ENCODE data around the gene NDUFV1. TPM values are rescaled to one million over a fixed set of nuclear protein-coding genes. Genes with fewer than 3 reads are reported as not detected.
"Not testable (repeated sequence)": the region's sequence is repeated elsewhere in the genome, so short reads cannot be mapped to it uniquely, and the experiment has no call there.

The NDUFV1 gene
- total RNA-seq, 1 experiment from 2014 or later, result 412 TPM

GRCh38 chr11:67646535-67647336 lies 40.0 kb downstream of the NDUFV1 start:
- DNase-seq (ENCODE audit: low spot score), result no peak
- in situ Hi-C loops (cut with HindIII; ENCODE audit: low sequenced_read_pairs), result no loop called here

GRCh38 chr11:67647471-67647870 lies 40.7 kb downstream of the NDUFV1 start:
- in situ Hi-C loops (cut with HindIII; ENCODE audit: low sequenced_read_pairs), result no loop called here
- DNase-seq (ENCODE audit: low spot score), result no peak

GRCh38 chr11:67648140-67648795 lies 41.5 kb downstream of the NDUFV1 start:
- in situ Hi-C loops (cut with HindIII; ENCODE audit: low sequenced_read_pairs), result no loop called here
- DNase-seq (ENCODE audit: low spot score), result no peak

- in situ Hi-C loops (cut with HindIII; ENCODE audit: low sequenced_read_pairs), result no loop called here
- no peak for DNase-seq (ENCODE audit: low spot score)
Observed at GRCh38 chr11:67648796-67649613, 42.3 kb downstream of the NDUFV1 start.

DNA sequence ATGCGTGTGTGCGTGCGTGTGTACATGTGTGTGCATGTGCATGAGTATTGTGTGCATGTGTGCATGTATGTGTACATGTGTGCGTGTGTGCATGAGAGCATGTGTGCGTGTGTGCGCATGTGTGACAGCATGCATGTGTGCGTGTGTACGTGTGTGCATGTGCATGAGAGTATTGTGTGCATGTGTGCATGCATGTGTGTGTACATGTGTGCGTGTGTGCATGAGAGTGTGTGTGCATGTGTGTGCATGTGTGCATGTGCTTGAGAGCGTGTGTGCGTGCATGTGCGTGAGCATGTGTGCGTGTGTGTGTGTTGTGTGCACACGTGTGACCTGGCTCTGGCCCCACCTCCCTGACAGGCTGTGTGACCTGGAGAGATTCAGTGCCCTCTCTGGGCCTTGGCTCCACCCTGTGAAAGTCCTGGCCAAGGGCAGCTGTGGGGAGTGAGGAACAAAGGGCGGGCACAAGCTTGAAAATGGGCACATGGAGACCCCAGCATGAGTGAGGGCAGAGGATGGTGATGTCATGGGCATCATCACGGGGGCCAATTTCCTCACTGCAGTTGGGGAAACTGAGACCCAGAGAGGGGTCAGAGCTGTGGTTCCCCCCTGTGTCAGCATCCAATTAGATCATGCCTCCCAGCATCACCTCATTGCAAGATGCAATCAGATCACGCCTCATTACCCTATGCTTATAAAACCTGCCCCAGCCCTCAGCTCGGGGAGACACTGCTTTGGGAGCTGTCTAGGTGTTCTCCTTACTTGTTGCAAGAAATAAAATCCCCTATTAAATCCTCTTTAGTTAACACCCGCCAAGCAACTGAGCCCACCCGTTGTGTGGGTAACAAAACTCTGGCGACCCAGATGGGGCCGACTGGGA lies 43.1 kb downstream of the NDUFV1 start:
- in situ Hi-C loops (cut with HindIII; ENCODE audit: low sequenced_read_pairs), result no loop called here

GRCh38 chr11:67651976-67652781 lies 45.4 kb downstream of the NDUFV1 start:
- no peak for DNase-seq (ENCODE audit: low spot score)
- in situ Hi-C loops (cut with HindIII; ENCODE audit: low sequenced_read_pairs), result no loop called here

More for the DNA sequence above, 43.1 kb downstream of the NDUFV1 start:
- no peak for DNase-seq (ENCODE audit: low spot score)

DNA sequence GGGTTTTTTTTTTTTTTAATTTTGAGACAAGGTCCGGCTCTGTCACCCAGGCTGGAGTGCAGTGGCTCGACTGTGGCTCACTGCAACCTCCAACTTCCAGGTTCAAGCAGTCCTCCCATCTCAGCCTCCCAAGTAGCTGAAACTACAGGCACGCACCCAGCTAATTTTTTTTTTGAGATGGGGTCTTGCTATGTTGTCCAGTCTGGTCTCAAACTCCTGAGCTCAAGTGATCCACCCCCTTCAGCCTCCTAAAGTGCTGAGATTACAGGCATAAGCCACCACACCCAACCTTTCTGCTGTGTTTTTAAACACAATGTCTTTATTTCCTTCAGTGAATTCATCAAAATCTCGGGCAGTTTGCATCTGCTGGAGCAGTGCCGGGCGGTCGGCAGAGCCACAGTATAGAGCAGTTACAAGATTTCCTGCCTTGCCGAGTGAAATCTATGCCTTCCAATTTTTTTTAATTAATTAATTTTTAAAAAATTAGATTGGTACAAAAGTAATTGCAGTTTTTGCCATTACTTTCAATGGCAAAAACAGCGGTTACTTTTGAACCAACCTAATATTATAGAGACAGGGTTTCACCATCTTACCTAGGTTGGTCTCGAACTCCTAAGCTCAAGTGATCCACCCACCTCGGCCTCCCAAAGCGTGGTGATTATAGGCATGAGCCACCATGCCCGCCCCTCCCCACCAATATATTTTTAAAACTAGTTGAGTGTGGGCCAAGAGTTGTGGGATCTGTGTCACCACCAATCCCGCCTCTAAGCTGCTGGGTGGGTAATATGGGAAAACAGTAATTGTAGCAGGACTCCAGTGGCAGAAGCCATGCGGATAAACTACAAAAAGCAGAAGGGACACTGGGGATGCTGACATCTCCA lies 46.5 kb downstream of the NDUFV1 start:
- in situ Hi-C loops (cut with HindIII; ENCODE audit: low sequenced_read_pairs), result no loop called here
- no peak for DNase-seq (ENCODE audit: low spot score)

- no peak for DNase-seq (ENCODE audit: low spot score)
Observed at GRCh38 chr11:67654225-67654624, 47.5 kb downstream of the NDUFV1 start.

DNA sequence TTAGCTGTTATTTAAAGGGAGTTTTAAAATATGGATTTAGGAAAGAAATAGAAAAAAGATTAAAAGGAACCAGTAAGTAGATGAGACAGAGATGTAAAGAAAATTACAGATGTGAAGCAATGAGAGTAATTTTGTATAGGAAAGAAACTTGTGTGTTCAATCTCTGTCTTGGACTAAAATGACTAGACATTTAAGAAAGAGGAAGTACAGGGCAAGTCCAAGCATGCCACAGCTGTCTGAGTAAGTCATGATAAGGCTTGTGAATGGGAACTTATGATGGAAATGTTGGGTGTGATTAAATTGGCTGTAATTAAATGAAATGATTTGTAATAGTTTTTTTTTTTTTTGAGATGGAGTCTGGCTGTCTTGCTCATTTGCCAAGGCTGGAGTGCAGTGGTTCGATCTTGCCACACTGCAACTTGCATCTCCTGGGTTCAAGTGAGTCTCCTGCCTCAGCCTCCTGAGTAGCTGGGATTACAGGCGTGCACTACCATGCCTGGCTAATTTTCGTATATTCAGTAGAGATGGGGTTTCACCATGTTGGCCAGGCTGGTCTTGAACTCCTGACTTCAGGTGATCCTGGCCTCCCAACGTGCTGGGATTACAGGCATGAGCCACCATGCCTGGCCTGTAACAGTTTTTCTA lies 49.7 kb downstream of the NDUFV1 start:
- in situ Hi-C loops (cut with HindIII; ENCODE audit: low sequenced_read_pairs), result no loop called here

More at GRCh38 chr11:67654225-67654624, 47.5 kb downstream of the NDUFV1 start:
- in situ Hi-C loops (cut with HindIII; ENCODE audit: low sequenced_read_pairs), result no loop called here

DNA sequence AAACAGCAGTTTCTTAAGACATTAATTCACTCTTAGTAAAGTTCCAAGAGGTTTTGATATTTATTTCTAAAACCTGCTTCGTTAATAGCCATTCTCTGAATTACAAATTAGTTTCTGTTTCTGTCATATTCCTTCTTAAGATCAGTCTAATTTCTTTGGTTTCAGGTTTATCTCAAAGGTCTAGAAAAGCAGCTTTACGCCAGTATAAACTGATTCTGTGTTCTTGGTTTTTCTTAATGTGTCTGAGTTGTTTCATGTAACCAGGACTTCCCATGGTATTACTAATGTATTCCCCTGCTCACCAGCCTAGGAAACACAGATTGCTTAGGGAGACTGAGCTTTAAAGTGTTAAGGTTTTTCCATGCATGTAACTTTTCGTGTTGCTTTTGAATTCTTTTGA lies 50.6 kb downstream of the NDUFV1 start:
- no peak for DNase-seq (ENCODE audit: low spot score)
- in situ Hi-C loops (cut with HindIII; ENCODE audit: low sequenced_read_pairs), result no loop called here

More for the DNA sequence above, 49.7 kb downstream of the NDUFV1 start:
- DNase-seq (ENCODE audit: low spot score), result no peak

- DNase-seq (ENCODE audit: low spot score); in situ Hi-C loops (cut with HindIII; ENCODE audit: low sequenced_read_pairs): not testable (repeated sequence)
Observed at GRCh38 chr11:67659651-67660165, 53.0 kb downstream of the NDUFV1 start.

GRCh38 chr11:67660752-67661151 lies 54.0 kb downstream of the NDUFV1 start:
- DNase-seq (ENCODE audit: low spot score); in situ Hi-C loops (cut with HindIII; ENCODE audit: low sequenced_read_pairs): not testable (repeated sequence)

Other genes starting within 250 kb of the NDUFV1 start
- 1.9 and 4.2 TPM in 2 replicates for gene CLCF1, start 233.3 kb upstream of the NDUFV1 start, total RNA-seq (2014; rRNA removed; shearing (Covaris generic))
- 20.3 and 38.1 TPM in 2 replicates for gene RAD9A, start 214.9 kb upstream of the NDUFV1 start, total RNA-seq (2014; rRNA removed; shearing (Covaris generic))
- gene PPP1CA, start 205.1 kb upstream of the NDUFV1 start, total RNA-seq (2014; rRNA removed; shearing (Covaris generic)), result 319 TPM in 2 replicates
- gene TBC1D10C, start 202.9 kb upstream of the NDUFV1 start, total RNA-seq (2014; rRNA removed; shearing (Covaris generic)), result 0.10 and 0.31 TPM in 2 replicates
- not detected in 2 replicates for gene CARNS1, start 191.3 kb upstream of the NDUFV1 start, total RNA-seq (2014; rRNA removed; shearing (Covaris generic))
- 121 and 125 TPM in 2 replicates for gene RPS6KB2, start 178.4 kb upstream of the NDUFV1 start, total RNA-seq (2014; rRNA removed; shearing (Covaris generic))
- not detected in 2 replicates for gene PTPRCAP, start 169.3 kb upstream of the NDUFV1 start, total RNA-seq (2014; rRNA removed; shearing (Covaris generic))
- gene CORO1B, start 163.5 kb upstream of the NDUFV1 start, total RNA-seq (2014; rRNA removed; shearing (Covaris generic)), result 177 and 184 TPM in 2 replicates
- not detected in 2 replicates for gene GPR152, start 154.2 kb upstream of the NDUFV1 start, total RNA-seq (2014; rRNA removed; shearing (Covaris generic))
- not detected in 2 replicates for gene CABP4, start 151.6 kb upstream of the NDUFV1 start, total RNA-seq (2014; rRNA removed; shearing (Covaris generic))
- gene TMEM134, start 137.7 kb upstream of the NDUFV1 start, total RNA-seq (2014; rRNA removed; shearing (Covaris generic)), result 88.8 and 126 TPM in 2 replicates
- gene AIP, start 123.9 kb upstream of the NDUFV1 start, total RNA-seq (2014; rRNA removed; shearing (Covaris generic)), result 73.5 and 102 TPM in 2 replicates
- 27.0 and 35.2 TPM in 2 replicates for gene PITPNM1, start 101.6 kb upstream of the NDUFV1 start, total RNA-seq (2014; rRNA removed; shearing (Covaris generic))
- gene CDK2AP2, start 98.8 kb upstream of the NDUFV1 start, total RNA-seq (2014; rRNA removed; shearing (Covaris generic)), result 36.1 and 36.4 TPM in 2 replicates
- gene CABP2, start 83.5 kb upstream of the NDUFV1 start, total RNA-seq (2014; rRNA removed; shearing (Covaris generic)), result not detected in 2 replicates
- 1,075 and 1,129 TPM in 2 replicates for gene GSTP1, start 23.1 kb upstream of the NDUFV1 start, total RNA-seq (2014; rRNA removed; shearing (Covaris generic))
- gene NUDT8, start 23.0 kb downstream of the NDUFV1 start, total RNA-seq (2014; rRNA removed; shearing (Covaris generic)), result 12.1 and 12.6 TPM in 2 replicates
- not detected in 2 replicates for gene TBX10, start 32.8 kb downstream of the NDUFV1 start, total RNA-seq (2014; rRNA removed; shearing (Covaris generic))
- not detected in 2 replicates for gene ACY3, start 43.8 kb downstream of the NDUFV1 start, total RNA-seq (2014; rRNA removed; shearing (Covaris generic))
- gene ALDH3B2, start 67.7 kb downstream of the NDUFV1 start, total RNA-seq (2014; rRNA removed; shearing (Covaris generic)), result not detected in 2 replicates

All from G401 (cell line).